ENCODE results near the gene KIF26B. TPM values are rescaled to one million over a fixed set of nuclear protein-coding genes. Genes with fewer than 3 reads are reported as not detected.

The KIF26B gene
- total and polyA plus RNA-seq, 10 of the 15 experiments (the other 5 are each of a cell fraction or from before 2014, with no cell fraction given) = 0.35 to 11.6 (median 2.2) TPM

DNA sequence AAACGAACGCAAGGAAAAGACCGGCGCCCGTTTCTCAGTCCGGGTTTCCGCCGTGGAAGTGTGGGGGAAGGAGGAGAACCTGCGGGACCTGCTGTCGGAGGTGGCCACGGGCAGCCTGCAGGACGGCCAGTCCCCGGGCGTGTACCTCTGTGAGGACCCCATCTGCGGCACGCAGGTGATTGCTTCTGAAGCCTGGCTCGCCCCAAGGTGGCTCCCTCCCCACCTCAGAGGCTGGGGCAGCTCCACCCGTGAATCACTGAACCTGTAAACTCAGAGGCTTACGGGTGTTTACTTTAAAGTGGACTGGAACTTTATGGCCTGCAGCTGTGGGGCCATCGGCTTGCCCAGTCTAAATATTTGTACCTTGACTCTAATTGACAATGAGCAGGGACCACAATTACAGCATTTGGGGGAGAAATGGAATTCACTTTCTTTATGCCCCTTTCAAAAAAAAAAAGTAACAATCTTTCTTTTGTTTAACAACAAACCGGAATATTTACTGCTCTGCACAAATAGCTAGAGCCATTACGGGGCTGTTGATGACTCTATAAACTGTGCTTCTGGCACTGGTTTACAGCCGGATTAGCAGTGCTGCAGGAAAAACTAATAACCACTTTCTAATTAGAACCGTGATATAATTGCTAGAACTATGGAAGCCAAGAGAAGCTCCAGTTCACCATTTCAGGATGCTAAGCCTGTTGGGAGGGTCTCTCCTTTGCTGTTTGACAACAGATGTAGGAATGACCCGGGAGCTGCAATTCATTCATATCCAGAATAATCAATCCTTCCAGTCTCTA is 454.8 kb downstream of the KIF26B start:
- RAD21 ChIA-PET (ENCODE audit: unreplicated experiment) = no interaction called here
- BruUV-seq (replicated peaks) = no TSS peak
- Histone ChIP-seq H3K9me3 (replicated peaks; ENCODE audit: control insufficient read depth, insufficient read depth, low read length) (no peaks in the 10 kb centered on the region), H3K27me3 (replicated peaks in 1 of 2; ENCODE audit: control insufficient read depth in 2 of 2, insufficient read depth in 2 of 2, low read length in 1 of 2) (no peaks in the 10 kb centered on the region; a peak in 2 of 4 replicates), H3K9ac (ENCODE audit: control insufficient read depth, insufficient read depth, low read length) (no peak overlapping the region), H3K4me3 (no peak overlapping the region), H3K36me3 (ENCODE audit: control insufficient read depth in 2 of 2, insufficient read depth in 2 of 2, low read length in 1 of 2) (no peaks in the 10 kb centered on the region), H4K20me1 (ENCODE audit: control insufficient read depth, insufficient read depth) (no peaks in the 10 kb centered on the region), H3K79me2 (ENCODE audit: control insufficient read depth, insufficient read depth, low read length) (no peaks in the 10 kb centered on the region), H2AFZ (ENCODE audit: control insufficient read depth, low read depth, low read length) (no peak overlapping the region), H3K4me2 (ENCODE audit: control insufficient read depth, insufficient read depth) (no peak overlapping the region), H3K27ac (ENCODE audit: control insufficient read depth, insufficient read depth) (no peak overlapping the region), H3K4me1 (ENCODE audit: control insufficient read depth, insufficient read depth, low read length) (no peaks in the 10 kb centered on the region)
- POLR2A ChIA-PET = no interaction called here
- FAIRE-seq = no peak
- SMC1A ChIA-PET (ENCODE audit: uncharacterized antibody, unreplicated experiment) = interaction anchor here (0.6 to 0.8 kb wide), 2 partner anchors 36 to 39 kb away, joined by 3 read pairs; no protein-coding TSS in a partner anchor
- TF ChIP-seq, protein P1, sequence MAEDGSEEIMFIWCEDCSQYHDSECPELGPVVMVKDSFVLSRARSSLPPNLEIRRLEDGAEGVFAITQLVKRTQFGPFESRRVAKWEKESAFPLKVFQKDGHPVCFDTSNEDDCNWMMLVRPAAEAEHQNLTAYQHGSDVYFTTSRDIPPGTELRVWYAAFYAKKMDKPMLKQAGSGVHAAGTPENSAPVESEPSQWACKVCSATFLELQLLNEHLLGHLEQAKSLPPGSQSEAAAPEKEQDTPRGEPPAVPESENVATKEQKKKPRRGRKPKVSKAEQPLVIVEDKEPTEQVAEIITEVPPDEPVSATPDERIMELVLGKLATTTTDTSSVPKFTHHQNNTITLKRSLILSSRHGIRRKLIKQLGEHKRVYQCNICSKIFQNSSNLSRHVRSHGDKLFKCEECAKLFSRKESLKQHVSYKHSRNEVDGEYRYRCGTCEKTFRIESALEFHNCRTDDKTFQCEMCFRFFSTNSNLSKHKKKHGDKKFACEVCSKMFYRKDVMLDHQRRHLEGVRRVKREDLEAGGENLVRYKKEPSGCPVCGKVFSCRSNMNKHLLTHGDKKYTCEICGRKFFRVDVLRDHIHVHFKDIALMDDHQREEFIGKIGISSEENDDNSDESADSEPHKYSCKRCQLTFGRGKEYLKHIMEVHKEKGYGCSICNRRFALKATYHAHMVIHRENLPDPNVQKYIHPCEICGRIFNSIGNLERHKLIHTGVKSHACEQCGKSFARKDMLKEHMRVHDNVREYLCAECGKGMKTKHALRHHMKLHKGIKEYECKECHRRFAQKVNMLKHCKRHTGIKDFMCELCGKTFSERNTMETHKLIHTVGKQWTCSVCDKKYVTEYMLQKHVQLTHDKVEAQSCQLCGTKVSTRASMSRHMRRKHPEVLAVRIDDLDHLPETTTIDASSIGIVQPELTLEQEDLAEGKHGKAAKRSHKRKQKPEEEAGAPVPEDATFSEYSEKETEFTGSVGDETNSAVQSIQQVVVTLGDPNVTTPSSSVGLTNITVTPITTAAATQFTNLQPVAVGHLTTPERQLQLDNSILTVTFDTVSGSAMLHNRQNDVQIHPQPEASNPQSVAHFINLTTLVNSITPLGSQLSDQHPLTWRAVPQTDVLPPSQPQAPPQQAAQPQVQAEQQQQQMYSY (CRISPR knock-in tag; IDR thresholded peaks at IDR 0.05) = no peak
- TF ChIP-seq JUNB (IDR thresholded peaks at IDR 0.05) (no peak), CHD1 (IDR thresholded peaks at IDR 0.05; ENCODE audit: low read depth, low read length) (no peak), STAT3 (IDR thresholded peaks at IDR 0.05; ENCODE audit: low read depth, low read length) (no peak), MTA3 (IDR thresholded peaks at IDR 0.05; ENCODE audit: borderline replicate concordance, low read length) (no peak), RAD51 (IDR thresholded peaks at IDR 0.05) (no peak), PML (IDR thresholded peaks at IDR 0.05; ENCODE audit: low read length) (no peak), RFX5 (IDR thresholded peaks at IDR 0.05; ENCODE audit: low read depth, low read length) (no peak), BRCA1 (IDR thresholded peaks at IDR 0.05; ENCODE audit: low read depth, low read length) (no peak), NR2C2 (IDR thresholded peaks at IDR 0.05; ENCODE audit: borderline replicate concordance, control insufficient read depth, insufficient read length, low read depth) (no peak), TCF7 (IDR thresholded peaks at IDR 0.05; ENCODE audit: borderline replicate concordance) (no peak), ZNF207 (IDR thresholded peaks at IDR 0.05; ENCODE audit: borderline replicate concordance) (no peak), ESRRA (IDR thresholded peaks at IDR 0.05; ENCODE audit: low read length) (no peak), ASH2L (IDR thresholded peaks at IDR 0.05; ENCODE audit: borderline replicate concordance, low read depth) (no peak)
- TF ChIP-seq, protein P2, sequence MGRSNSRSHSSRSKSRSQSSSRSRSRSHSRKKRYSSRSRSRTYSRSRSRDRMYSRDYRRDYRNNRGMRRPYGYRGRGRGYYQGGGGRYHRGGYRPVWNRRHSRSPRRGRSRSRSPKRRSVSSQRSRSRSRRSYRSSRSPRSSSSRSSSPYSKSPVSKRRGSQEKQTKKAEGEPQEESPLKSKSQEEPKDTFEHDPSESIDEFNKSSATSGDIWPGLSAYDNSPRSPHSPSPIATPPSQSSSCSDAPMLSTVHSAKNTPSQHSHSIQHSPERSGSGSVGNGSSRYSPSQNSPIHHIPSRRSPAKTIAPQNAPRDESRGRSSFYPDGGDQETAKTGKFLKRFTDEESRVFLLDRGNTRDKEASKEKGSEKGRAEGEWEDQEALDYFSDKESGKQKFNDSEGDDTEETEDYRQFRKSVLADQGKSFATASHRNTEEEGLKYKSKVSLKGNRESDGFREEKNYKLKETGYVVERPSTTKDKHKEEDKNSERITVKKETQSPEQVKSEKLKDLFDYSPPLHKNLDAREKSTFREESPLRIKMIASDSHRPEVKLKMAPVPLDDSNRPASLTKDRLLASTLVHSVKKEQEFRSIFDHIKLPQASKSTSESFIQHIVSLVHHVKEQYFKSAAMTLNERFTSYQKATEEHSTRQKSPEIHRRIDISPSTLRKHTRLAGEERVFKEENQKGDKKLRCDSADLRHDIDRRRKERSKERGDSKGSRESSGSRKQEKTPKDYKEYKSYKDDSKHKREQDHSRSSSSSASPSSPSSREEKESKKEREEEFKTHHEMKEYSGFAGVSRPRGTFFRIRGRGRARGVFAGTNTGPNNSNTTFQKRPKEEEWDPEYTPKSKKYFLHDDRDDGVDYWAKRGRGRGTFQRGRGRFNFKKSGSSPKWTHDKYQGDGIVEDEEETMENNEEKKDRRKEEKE (IDR thresholded peaks at IDR 0.05) = no peak
- TF ChIP-seq, protein P3, sequence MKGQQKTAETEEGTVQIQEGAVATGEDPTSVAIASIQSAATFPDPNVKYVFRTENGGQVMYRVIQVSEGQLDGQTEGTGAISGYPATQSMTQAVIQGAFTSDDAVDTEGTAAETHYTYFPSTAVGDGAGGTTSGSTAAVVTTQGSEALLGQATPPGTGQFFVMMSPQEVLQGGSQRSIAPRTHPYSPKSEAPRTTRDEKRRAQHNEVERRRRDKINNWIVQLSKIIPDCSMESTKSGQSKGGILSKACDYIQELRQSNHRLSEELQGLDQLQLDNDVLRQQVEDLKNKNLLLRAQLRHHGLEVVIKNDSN (IDR thresholded peaks at IDR 0.05; ENCODE audit: borderline replicate concordance, extremely low read length, insufficient read depth, low read depth, low read length) = no peak
- 55% methylated on average over 25 of the region's 25 CpGs for WGBS (ENCODE audit: insufficient coverage, insufficient replicate concordance, low lambda C conversion rate, missing lambda C conversion rate)
- DNase-seq (ENCODE audit: low read depth, low spot score) = no peak
- CTCF ChIA-PET = interaction anchor here (0.7 kb wide), 1 partner anchor 123 kb away, joined by 3 read pairs; no protein-coding TSS in a partner anchor
- in situ Hi-C loops (cut with MboI) (no loop called here), intact Hi-C loops (cut with micrococcal nuclease; ENCODE audit: unreplicated experiment) (no loop called here)
- ATAC-seq = no peak
